Epithelial cell of proximal tubule (primary cell): ENCODE measurements around the gene TAF1C. TPM values are rescaled to one million over a fixed set of nuclear protein-coding genes. Genes with fewer than 3 reads are reported as not detected.

Experiments
- DNase-seq: peaks from one replicate; pipeline ENCODE4 v3.0.0-alpha.2; 2011; ENCODE audit warnings: low read depth
- H3K4me3 ChIP-seq: 2 replicates; pipeline ENCODE4 v1.5.1; 2011; ENCODE audit warnings: low read depth, mild to moderate bottlenecking, low read length
- total RNA-seq: library from RNA; depleted of rRNA; stranded (reverse); fragments of >200 nt; gene quantifications from 2 replicates; pipeline ENCODE4 v1.2.3, GENCODE V29; 2015
- TF ChIP-seq, protein P1 (sequence below): conservative IDR thresholded peaks from 2 replicates; pipeline ENCODE4 v1.5.1; 2012; ENCODE audit warnings: low read depth, mild to moderate bottlenecking, low read length

TAF1C gene, protein sequence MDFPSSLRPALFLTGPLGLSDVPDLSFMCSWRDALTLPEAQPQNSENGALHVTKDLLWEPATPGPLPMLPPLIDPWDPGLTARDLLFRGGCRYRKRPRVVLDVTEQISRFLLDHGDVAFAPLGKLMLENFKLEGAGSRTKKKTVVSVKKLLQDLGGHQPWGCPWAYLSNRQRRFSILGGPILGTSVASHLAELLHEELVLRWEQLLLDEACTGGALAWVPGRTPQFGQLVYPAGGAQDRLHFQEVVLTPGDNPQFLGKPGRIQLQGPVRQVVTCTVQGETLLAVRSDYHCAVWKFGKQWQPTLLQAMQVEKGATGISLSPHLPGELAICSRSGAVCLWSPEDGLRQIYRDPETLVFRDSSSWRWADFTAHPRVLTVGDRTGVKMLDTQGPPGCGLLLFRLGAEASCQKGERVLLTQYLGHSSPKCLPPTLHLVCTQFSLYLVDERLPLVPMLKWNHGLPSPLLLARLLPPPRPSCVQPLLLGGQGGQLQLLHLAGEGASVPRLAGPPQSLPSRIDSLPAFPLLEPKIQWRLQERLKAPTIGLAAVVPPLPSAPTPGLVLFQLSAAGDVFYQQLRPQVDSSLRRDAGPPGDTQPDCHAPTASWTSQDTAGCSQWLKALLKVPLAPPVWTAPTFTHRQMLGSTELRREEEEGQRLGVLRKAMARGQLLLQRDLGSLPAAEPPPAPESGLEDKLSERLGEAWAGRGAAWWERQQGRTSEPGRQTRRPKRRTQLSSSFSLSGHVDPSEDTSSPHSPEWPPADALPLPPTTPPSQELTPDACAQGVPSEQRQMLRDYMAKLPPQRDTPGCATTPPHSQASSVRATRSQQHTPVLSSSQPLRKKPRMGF
- 30.4 and 31.9 TPM in 2 replicates for total RNA-seq

DNA sequence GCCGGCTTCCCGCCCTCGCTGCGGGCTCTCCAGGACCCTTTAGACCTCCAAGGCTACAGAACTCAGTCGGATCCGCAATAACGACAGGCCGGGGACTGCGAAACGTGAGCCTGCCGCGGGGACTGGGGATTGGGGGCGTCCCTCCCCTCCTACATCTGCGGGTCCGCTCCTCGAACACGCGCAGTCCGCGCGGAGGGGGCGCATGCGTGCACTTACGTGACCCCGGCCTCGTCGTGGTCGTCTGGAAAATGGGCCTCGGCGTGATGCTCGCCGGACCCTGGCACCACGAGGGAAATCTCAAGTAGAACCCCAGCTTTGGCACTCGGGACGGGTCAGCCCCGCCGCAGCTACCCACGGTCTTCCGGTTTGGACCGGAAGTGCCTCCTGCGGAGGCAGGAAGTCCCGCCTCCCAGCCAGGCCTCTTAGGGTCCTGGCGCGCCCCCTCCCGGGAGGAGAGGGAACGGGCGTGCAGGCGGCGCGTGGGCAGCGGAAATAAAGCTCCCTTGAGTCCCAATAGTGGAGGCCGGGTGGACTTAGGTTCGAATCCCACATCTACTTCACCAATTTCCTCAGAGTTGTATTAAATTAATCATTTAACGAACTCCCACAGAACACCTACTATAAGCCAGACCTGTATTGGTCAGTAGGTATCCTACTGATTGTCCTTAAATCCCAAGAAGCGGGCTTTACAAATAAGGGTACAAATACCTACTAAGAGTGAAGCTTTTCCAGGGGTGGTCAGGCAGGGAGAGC lies at the start of gene TAF1C:
TSS of gene TAF1C (minus strand) at position 373 of the 753 bp plus-strand sequence. CDS start 2,069 bp downstream, outside the sequence.
- TF ChIP-seq, protein P1, sequence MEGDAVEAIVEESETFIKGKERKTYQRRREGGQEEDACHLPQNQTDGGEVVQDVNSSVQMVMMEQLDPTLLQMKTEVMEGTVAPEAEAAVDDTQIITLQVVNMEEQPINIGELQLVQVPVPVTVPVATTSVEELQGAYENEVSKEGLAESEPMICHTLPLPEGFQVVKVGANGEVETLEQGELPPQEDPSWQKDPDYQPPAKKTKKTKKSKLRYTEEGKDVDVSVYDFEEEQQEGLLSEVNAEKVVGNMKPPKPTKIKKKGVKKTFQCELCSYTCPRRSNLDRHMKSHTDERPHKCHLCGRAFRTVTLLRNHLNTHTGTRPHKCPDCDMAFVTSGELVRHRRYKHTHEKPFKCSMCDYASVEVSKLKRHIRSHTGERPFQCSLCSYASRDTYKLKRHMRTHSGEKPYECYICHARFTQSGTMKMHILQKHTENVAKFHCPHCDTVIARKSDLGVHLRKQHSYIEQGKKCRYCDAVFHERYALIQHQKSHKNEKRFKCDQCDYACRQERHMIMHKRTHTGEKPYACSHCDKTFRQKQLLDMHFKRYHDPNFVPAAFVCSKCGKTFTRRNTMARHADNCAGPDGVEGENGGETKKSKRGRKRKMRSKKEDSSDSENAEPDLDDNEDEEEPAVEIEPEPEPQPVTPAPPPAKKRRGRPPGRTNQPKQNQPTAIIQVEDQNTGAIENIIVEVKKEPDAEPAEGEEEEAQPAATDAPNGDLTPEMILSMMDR: peak; percentile 95
- H3K4me3 ChIP-seq: peak within 1 kb of the TSS; percentile 100
- DNase-seq: peak; percentile 29

DNA sequence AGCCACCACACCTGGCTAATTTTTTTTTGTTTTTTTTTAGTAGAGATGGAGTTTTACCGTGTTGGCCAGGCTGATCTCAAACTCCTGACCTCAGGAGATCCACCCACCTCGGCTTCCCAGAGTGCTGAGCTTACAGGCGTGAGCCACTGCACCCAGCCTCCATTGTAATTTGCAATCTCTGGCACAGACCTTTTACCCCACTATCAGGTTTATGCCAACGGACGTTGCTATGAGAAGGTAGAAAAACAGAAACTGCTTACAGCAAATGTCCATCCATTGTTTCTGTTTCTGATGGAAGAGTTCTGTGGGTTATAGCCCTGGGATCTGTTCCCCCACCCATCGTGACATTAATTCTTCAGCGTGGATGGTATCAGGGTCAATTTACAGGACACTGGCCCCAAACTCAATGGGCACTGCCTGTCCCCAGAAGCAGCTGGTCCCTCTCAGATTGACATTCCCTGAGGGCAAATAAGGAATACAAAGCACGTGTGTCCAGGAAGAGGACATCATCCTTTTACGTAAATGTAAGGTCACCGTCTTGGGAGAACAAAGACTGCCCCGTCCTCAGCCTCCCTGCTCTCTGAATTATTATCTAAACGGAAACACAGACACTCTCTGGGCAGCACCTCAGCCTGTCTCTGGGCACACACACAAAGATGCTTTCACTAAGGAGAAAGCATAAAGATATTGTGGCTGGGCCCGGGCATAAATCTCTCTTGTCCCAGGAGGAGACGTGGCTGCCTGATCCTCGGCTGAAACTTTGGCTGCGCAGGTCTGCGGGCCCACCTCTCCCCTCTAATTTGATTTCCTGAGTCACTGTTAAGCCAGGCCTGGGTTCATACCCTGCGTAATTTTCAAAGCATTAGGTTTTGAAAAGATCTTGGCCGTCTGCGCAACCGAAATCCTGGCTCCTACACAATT lies 47.7 kb upstream of the TAF1C start:
- TF ChIP-seq, protein P1: no peak
- no peak overlapping the region for H3K4me3 ChIP-seq
- no peak for DNase-seq

DNA sequence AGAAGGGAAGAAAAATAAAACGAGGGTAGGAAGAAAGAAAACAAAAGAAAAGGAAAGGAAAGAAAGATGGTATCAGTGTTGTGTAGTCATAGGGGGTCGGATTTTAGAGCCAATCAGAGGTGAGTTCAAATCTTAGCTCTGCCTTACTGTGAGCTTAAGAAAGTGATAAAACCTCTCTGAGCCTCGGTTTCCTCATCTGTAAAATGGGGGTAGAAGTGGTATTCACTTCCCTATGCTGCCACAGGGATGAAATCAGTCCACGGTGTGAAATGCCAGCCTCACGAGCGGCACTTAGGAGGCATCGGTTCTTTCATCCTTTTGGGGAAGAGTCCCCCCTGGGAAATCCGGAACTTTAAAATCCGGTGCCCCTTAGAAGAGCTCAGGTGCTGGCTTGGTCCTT lies 46.9 kb upstream of the TAF1C start:
- TF ChIP-seq, protein P1: no peak
- H3K4me3 ChIP-seq: no peak overlapping the region
- DNase-seq: no peak

DNA sequence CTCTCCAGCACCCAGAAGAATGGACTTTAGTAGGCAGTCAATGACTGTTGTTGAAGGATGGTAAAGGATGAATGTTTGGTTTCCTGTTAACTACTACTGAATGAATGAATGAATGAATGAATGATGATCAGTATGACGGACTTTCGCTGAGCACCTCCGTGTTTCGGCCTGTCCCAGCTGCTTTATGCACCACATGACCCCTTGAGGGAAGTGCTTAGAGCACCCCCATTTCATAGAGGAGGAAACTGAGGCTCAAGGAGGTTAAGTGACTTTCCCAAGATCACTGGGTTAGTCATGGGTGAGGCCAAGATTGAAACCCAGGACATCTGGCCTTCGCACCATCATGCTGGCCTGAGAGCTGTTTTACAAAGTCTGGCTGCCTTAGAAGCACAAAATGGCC lies 46.1 kb upstream of the TAF1C start:
- no peak for DNase-seq
- H3K4me3 ChIP-seq: no peak overlapping the region
- TF ChIP-seq, protein P1: no peak

DNA sequence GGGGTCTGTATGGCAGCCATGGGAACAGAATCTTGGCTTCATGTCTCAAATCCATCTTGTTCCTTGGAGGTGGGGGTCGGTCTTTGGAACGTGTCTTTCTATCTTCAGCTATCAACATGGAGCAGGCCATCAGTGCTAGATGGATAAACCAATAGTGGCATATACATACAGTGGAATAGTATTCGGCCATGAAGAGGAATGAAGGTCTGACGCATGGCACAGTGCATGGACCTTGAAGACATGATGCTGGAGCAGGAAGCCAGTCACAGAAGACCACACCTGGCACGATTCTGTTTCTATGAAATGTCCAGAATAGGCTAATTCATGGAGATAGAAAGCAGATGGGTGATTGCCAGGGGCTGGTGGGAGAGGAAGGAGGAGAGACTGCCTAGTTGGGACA lies 45.2 kb upstream of the TAF1C start:
- TF ChIP-seq, protein P1: no peak
- no peak overlapping the region for H3K4me3 ChIP-seq
- DNase-seq: no peak

DNA sequence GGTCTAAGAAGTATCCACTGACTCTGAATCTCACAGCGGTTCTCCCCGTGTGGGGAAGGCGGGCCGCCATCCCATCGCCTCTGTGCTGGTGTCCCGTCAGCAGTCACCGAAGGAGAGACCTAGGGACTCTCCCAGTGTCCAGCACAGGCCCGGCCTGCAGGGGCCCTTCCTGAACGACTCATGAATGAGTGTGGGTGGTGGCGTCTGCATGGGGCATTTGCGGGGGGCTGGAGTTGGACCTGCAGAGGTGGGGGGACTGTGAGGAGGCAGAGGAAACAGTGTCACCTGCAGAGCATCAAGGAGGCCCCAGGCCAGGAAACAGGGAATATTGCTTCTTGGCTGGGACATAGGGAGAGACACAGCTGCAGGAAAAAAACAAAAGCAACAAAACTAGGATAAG lies 42.6 kb upstream of the TAF1C start:
- TF ChIP-seq, protein P1: no peak
- no peak overlapping the region for H3K4me3 ChIP-seq
- DNase-seq: no peak
